ENCODE results near the gene DDHD1.

DNA sequence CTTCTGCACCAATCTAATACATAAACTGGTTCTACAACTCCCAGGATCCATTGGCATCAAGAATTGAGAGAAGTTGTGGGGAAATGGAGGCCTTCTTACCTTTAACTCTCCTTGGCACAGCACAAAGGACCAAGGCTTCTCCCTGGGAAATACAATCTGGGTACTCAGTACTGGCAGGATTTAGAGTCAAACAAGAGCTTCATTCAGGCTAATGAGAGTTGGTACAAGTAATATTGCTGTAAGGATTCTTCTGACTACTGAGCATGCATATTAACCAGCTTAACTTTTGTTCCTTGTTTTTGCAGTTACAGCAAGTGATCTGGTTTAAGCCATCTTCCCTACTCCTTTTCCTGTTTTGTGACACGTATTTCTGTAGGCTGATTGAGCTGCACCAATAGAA is 126.1 kb downstream of the DDHD1 start:
- TF ChIP-seq, protein P1, sequence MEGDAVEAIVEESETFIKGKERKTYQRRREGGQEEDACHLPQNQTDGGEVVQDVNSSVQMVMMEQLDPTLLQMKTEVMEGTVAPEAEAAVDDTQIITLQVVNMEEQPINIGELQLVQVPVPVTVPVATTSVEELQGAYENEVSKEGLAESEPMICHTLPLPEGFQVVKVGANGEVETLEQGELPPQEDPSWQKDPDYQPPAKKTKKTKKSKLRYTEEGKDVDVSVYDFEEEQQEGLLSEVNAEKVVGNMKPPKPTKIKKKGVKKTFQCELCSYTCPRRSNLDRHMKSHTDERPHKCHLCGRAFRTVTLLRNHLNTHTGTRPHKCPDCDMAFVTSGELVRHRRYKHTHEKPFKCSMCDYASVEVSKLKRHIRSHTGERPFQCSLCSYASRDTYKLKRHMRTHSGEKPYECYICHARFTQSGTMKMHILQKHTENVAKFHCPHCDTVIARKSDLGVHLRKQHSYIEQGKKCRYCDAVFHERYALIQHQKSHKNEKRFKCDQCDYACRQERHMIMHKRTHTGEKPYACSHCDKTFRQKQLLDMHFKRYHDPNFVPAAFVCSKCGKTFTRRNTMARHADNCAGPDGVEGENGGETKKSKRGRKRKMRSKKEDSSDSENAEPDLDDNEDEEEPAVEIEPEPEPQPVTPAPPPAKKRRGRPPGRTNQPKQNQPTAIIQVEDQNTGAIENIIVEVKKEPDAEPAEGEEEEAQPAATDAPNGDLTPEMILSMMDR (IDR thresholded peaks at IDR 0.05): no peak
- TF ChIP-seq EP300 (IDR thresholded peaks at IDR 0.05): no peak
